GM19035 (cell line): ENCODE results near the gene MBNL1.
A peak's percentile ranks its signal among the peaks of the same experiment; 100 is the strongest.
"Not testable (repeated sequence)": the region's sequence is repeated elsewhere in the genome, so short reads cannot be mapped to it uniquely, and the experiment has no call there.

Source experiments
- ATAC-seq: cut with Tn5 transposase; IDR thresholded peaks from one replicate; pipeline ENCODE4 v1.9.1; 2021; ENCODE audit not compliant: unreplicated experiment

MBNL1 gene

DNA sequence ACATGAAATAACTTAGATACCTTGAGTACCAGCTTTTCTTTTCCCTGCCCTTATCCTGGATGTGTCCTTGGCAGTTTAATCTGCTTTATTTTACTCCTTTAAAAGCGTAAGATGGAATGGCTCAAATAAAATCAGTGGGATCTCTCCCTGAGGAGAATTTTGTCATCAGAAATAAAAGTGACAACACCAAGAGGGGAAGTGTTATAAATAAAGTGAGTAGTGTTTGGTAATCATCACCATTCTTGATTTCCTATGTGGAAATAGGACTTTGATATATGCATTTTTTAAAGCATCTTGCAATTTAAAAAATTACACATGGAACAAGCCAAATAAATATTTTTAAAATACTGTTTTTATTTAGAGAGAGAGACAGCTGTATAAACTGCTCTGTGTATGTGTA, 76.5 kb downstream of the MBNL1 start:
- no peak for ATAC-seq

DNA sequence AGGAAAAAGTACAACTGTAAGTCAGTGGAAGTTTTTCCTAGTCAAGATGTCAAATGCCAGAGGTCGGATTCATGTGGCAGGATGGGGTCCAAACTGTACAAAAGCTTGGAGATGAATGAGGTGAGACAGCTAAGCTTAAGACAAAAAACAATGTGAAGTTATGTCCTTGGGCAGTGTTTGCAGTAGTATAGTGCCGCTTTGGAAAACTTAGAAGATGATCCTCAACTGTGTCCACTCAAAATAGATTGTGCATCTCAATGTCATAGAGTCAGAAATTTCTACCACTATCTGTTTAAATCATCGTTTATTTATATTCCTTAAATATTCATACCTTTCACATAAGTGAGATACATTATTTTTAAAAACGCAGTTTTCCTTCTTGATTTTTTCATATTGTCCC, 77.3 kb downstream of the MBNL1 start:
- no peak for ATAC-seq

DNA sequence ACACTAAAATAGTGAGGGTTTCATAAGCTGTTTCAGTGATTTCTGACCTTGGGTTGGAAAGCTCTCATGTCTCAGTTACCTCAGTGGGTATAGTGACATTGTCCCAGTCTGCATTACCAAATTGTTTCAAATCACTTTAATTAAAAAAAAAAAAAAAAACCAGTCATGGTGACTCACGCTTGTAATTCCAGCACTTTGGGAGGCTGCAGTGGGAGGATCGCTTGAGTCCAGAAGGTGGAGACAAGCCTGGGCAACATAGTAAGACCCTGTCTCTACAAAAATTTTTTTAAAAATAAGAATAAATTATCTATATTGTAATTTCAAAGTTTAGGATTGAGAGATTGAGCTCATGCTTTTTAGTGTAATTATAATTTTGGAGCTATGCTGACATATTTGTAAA, 78.0 kb downstream of the MBNL1 start:
- no peak for ATAC-seq

DNA sequence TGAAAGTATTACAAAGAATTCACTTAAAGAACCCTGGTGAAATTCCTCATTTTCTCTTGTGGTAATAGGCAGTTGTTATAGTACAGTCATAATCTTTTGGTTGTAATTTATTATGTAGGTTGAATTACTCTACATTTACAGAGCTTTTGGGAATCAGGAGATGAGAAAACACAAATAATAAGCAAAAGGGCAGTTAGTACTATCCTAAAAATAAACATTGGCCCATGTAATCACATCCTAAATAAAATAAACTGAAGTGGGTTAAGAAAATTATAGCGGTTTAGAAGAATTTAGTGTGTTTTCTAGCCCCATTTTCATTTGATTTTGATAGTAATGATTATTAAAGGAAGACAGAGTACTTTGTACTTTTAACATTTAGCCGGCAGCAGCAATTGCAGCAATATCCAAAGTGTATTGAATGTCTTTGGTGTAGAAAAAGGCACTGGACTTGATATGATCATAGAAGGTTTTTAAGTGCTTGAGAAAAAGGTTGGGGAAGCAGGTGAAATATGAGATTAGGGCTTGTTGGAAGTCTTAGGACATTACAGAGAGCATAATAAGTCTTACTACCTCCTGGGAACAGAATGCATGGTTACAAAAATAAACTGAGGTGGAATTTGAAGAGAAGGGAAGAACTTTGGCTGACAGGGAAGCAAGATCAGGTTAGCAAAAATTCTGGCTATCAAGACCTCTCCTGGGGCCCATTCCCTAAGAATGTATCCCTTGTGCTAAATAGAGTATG, 79.9 kb downstream of the MBNL1 start:
- no peak for ATAC-seq

DNA sequence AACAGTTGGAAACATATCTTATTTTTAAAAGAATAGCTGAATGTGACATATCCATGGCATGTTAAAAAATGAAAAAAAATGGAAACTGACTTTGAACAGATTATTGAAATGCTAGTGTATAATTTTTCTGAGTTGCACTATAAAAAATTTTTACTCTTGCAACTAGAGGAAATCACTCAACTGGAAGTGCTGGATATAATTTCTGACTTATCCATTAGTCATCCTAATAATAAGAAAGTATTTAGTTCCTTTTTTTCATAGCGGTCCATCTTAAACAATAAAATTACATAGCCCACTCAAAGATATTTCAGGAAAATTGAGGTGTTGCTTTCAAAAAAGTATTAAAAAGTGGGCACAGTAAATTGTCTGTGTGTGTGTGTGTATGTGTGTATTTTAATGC, 80.7 kb downstream of the MBNL1 start:
- ATAC-seq = no peak

DNA sequence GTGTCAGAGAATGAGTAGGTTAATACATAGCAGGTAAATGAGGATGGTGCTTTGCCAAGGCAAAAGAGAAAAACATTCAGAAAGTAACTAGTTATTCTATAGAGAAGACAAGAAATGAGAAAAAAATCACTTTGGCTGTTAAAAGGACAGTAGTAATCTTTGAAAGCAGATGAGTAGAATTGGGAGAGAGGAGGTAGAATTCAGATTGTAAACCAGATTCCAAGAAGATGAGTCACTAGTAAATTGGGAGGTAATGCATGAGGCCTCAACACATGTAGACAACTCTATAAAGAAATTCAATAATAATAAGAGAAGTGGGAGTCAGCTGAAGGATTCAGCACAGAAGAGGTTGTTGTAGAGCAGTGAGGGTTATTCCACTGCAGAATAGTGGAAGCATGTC, 81.4 kb downstream of the MBNL1 start:
- no peak for ATAC-seq

DNA sequence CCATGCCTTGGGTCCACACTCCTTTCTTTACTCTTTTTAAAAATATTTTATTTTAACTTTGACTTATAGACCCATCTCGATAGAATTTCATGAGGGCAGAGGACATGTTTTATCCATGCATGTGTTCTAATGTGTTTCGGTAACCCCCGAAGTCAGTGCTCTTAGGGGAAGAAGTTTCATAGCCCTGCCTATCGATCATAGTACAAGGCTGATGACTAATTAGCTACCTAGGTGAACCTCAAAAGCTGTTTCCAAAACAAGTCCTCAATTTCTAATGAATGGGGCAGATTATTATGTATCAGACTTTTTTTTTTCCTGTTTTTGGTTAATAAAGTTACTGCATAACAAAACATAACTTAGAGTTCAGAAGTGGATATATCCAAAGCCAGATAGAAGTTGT, 82.0 kb downstream of the MBNL1 start:
- ATAC-seq = no peak

DNA sequence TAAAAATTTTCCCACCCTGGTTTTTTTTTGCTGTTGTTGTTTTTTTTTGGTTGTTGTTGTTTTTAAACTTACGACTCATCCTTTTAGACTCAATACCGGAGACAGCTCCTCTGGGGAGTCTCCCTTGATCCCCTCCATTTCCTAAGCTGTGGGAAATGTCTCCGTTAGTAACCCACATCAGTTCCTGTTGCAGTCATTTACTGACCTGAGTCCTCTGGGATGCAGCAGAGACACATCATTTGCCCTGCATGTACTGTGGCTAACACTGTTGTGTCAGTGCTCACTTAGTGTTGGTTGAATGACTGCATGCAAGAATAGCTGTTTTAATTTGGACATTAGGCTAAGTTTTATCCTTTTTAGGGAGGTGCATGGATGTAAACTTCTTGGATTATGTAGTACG, 83.8 kb downstream of the MBNL1 start:
- ATAC-seq = no peak

DNA sequence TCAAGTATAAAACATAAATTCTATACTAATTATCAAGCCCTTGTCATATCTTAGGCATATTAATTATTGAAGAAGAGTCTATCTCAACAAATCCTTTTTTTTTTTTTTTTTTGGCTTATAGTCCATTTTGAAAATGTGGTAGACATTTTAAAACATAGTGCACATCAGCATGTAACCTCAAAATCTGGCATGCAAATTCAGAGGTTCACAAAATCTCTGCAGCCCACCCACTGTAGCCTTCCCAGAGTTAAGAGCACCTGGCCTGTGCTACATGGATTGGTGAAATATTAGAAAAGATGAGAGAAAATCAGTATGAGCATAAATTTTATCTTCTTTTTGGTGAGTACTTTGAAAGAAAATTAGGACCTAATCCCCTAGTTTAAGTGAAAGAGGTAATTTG, 84.8 kb downstream of the MBNL1 start:
- no peak for ATAC-seq

DNA sequence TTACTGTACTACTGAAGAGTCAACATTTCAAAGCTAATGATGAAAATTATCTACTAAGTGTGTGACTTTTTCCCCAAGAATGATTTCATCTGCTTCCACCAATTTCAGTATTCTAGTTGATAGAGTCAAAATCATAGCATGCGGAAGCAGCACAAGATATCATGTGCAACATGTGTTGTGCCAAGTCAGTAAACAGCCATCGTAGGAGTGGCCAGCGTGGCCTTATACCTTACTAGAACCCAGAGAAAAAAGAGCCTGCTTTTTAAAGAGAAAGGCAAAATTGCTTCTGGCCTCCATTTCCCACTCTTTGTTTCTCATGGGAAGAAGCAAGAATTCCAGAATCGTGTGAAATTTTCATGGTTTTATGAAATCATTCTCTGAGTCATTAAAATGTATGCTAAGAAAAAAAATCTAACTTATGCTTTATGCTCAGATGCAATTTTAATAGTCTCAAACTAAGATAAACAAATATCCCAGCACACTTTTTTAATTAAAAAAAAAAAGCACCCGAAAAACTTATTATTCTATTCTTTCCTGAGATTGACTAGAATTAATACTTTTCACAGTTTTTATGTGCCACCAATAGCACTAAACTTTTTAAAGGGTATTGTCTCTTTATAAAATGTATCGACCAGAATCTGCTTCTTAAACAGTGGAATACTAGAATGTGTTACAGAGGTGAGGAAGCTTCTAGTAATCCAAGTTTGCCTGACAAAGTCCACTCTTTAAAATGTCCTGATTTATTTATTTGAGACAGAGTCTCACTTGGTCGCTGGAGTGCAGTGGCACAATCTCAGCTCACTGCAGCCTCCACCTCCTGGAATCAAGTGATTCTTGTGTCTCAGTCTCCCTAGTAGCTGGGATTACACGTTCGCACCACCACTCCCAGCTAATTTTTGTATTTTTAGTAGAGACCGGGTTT, 87.3 kb downstream of the MBNL1 start:
- no peak for ATAC-seq

DNA sequence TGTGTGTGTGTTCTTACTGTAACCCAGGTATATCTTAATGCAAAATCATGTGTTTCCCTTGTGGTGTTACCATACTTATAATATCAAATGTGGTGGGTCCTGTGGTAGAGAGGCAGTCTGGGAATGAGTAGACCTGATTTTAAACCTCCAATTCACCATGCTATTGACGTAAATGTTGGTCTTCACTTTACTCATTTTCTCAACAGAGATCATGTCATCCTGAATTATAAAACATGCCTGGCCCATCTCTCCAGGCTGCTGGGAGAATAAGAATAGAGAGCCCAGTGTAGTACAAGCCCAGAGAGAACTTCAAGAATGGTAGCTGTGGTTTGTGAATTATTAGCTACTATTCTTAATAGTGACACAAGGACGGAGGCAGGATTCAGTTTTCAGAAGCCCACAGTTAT, 88.1 kb downstream of the MBNL1 start:
- peak; percentile 76 for ATAC-seq

DNA sequence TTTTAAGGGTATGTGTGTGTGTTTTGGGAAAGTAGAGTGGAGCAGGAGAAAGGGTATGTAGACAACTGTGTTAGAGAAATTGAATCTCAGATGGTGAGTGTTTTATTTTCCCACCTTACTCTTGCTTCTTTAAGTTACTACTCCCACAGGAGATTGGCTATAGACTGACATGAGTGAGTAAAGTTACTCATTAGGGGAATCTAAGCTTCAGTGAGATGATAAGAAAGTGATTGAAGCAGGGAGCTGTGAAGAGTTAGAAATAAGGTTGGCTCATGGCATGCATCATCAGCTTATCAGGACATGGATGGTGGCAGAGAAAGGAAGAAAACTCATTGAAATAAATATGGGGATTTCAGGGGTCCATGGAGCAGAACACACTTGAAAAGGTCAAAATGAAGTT, 88.9 kb downstream of the MBNL1 start:
- no peak for ATAC-seq

DNA sequence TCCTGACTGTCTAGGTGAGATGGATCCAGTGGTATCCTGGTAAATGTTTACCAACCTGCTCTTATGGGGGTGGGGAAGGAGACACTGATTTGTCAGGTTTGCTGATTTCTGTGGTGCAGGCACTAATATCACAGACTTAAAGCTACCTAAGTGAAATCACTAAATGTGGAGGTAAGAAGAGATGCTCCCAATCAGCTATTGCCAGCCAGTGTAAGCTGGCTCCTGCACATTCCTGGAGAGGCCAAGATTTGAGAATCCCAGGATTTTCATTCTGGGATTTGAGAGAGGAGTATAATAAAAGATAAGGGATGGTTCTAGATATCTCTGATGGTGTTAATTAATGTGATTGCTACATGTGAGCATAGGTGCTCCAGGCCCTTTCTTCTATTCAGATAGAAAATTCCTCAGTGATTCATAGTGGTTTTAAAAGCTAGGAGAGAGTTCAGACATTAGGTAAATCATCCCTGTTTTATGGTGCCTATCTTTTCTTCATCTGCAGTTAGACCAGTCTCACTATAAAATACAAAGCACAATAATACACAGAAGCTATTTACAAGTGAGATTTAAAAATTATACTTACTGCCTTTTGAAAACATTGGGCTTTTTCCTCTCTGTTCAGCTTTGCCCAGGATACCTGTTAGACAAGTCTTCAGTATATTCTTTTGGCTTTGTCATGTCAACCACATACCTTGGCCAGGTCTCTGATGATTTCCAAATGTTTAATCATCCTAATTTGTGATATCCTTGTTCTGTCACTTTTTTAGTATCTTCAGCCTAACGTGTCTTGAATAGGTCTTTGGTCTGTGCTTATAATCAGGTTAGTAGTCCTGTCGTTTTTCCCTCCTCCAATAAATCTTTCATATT, 90.9 kb downstream of the MBNL1 start:
- ATAC-seq = no peak

DNA sequence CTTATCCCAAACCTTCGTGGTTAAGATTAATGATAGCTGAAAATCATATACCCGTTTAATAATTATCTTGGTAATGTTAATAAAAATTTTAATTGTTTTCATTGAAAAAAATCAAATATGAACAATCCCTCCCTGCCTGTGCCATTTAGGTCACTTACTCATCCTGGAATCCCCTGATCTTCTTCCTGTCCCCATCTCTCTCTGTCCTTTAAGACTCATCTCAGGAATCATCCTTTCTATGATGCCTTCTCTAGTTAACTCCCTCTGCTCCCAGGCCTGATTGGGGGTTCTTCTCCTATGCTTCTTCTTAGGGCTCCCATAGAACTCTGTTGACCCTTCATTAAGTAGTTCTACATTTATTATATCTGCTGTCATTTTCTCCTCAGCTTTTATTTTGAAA, 91.6 kb downstream of the MBNL1 start:
- no peak for ATAC-seq

DNA sequence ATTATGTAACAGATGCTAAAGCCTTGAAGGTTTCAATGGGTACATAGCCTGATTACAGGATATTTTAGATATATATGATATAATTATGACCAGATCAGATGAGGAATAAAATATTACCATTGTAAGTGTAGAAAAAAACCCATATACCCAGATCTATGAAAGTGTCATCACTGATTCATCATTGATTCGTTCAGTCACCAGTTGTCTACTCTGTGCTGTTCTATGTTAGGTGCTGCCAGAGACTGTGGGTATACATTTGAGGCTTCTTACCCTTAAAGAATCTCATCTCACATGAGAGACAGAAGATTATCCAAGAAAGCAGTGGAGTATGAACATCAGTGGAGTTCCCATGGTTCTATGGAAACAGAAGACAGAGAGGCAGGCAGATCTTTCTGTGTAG, 92.2 kb downstream of the MBNL1 start:
- no peak for ATAC-seq

DNA sequence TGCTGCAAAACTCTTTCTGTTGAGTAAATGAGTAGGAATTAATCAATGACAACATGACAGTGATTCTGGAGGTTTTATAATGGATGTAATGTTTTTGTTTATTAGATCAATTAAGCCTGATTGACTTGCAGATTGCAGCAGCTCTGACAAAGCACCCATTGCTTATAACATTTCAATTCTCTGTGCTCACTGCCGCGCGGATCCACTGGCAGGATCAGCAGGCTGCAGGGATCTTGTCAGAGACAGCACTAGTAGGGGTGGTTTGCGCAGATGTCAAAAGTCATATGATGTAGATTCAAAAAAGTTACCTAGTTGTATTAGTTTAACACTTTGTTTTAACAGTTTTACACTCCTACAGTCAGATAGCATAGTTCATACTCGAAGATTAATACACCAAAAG, 93.4 kb downstream of the MBNL1 start:
- ATAC-seq = no peak

DNA sequence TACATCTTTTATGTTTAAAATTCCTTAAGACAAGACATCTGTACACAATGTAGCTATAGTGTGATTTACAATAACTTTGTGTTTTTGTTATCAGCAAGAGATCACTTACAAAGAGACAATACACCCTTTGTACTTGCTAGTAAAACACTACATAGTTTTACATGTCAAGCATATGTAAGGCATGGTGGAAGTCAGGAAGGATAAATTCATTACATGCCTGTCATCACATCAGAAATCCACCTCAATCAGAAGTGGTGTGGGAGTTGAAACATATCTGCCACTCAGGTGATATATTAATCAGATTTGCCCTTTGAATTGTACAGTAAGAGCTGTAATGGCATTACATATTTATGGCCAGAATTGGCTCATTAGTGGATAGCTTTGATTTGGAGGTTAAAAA, 95.5 kb downstream of the MBNL1 start:
- no peak for ATAC-seq

DNA sequence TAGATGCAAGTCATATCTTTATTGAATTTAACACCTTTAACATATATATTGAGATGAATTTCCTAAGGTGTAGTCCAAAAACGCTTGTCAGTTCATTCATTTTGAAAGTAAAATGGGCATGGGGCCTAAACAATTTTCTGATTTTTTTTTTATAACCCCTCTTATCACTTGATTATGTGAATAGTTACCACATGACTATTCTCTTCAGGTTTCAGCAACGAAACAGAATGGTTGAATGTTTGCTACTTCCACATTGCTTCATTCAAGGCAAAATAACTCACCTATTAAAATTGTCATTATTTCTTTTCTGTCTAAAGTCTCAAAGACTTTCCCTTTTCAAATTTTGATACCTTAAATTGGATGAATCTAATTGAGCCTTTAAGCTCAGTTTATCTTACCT, 96.4 kb downstream of the MBNL1 start:
- no peak for ATAC-seq

DNA sequence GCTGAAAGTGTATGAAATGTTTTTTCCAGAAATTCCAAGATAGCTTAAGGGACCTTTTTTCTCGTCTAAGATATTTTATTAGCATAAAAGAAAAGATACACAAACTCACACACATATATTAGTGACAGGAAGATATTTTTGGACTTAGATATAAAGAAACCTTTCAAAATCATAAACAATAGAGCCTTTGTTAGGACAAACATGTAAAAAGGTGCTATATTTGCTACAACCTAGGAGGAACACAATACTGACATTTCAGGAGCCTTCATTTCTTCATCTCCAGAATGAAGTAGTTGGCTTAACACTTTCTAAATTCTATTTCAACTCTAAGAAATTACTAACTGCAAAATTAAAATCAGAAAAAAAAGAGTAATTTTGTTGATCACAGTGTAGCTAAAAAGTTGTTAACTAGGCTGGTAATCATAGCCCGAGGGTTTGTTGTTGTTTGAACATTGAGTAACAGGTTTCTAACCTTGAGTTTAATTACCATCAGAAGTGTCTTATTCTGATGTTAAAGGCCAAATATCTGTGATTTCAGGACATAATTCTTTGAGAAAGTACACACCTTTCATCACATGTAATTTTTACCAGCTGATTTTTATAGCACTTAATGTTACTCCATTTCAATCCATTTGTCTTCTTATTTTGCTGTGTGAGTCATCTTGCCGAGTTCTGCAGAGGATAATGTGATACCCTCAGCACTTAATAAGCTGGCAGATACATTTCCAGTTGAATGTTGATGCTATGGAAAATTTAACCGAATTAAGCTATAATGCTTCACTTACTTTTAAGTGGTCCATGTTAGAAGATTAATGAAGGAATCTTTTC, 97.3 kb downstream of the MBNL1 start:
- no peak for ATAC-seq

DNA sequence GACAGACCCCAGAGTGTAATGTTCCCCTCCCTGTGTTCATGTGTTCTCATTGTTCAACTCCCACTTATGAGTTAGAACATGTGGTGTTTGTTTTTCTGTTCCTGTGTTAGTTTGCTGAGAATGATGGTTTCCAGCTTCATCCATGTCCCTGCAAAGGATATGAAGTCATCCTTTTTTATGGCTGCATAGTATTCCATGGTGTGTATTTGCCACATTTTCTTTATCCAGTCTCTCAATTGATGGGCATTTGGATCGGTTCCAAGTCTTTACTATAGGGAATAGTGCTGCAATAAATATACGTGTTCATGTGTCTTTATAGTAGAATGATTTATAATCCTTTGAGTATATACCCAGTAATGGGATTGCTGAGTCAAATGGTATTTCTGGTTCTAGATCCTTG, 98.5 kb downstream of the MBNL1 start:
- ATAC-seq = not testable (repeated sequence)

DNA sequence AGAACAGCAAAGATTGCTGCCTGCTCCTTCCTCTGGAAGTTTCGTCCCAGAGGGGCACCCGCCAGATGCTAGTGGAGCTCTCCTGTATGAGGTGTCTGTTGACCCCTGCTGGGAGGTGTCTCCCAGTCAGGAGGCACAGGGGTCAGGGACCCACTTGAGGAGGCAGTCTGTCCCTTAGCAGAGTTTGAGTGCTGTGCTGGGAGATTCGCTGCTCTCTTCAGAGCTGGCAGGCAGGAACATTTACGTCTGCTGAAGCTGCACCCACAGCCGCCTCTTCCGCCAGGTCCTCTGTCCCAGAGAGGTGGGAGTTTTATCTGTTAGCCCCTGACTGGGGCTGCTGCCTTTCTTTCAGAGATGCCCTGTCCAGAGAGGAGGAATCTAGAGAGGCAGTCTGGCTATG, 103.9 kb downstream of the MBNL1 start:
- ATAC-seq = not testable (repeated sequence)
